ENCODE data around the gene OR9I1. TPM values are rescaled to one million over a fixed set of nuclear protein-coding genes. Genes with fewer than 3 reads are reported as not detected.
A peak's percentile ranks its signal among the peaks of the same experiment; 100 is the strongest.

The OR9I1 gene, protein sequence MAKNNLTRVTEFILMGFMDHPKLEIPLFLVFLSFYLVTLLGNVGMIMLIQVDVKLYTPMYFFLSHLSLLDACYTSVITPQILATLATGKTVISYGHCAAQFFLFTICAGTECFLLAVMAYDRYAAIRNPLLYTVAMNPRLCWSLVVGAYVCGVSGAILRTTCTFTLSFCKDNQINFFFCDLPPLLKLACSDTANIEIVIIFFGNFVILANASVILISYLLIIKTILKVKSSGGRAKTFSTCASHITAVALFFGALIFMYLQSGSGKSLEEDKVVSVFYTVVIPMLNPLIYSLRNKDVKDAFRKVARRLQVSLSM
- not detected in 2 replicates for polyA plus RNA-seq (2012; rRNA removed)
- polyA plus RNA-seq (2012; cell fraction: cytosol; rRNA removed): not detected in 2 replicates
- polyA plus RNA-seq (2012; cell fraction: nucleus; rRNA removed): not detected in 2 replicates

DNA sequence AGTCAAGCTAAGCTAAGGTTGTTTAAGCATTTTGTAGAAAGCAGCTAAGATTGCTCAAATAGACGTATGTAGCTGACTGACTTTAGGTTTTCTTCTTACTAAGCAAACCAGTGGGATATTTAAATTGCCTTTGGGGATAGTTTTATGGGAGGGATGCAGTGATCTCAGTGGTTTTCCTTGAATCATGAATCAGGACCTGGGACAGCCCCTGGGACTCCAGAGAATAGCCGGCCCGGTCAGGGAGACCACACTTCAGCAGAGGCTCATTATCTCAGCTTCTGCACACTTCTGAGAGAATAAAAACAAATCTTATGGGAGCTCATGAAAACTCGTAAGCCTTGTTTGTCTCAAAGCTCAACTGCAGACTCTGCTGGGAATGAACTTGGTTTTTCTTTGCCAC, at the start of gene OR9I1:
Gene OR9I1, minus strand, starts transcription at position 62 of the 400 bp plus-strand sequence. CDS start 6,086 bp downstream, outside the sequence.
- H3K4me3 ChIP-seq (ENCODE audit: low read depth in 2 of 2, low read length in 1 of 2): no peak within 1 kb of the TSS
- POLR2A ChIA-PET: no interaction called here
- no peak within 1 kb of the TSS for H3K27ac ChIP-seq (ENCODE audit: low read depth in 2 of 2, low read length in 1 of 2)
- H3F3A ChIP-seq (replicated peaks; ENCODE audit: insufficient read depth): no peaks in the 10 kb centered on the region
- CTCF ChIA-PET: no interaction called here
- H3K9ac ChIP-seq: no peak within 1 kb of the TSS
- no peaks in the 10 kb centered on the region for H4K20me1 ChIP-seq (ENCODE audit: insufficient read depth)
- no peaks in the 10 kb centered on the region for H3K9me3 ChIP-seq
- TF ChIP-seq JUND (IDR thresholded peaks at IDR 0.05): no peak
- TF ChIP-seq, protein P1, sequence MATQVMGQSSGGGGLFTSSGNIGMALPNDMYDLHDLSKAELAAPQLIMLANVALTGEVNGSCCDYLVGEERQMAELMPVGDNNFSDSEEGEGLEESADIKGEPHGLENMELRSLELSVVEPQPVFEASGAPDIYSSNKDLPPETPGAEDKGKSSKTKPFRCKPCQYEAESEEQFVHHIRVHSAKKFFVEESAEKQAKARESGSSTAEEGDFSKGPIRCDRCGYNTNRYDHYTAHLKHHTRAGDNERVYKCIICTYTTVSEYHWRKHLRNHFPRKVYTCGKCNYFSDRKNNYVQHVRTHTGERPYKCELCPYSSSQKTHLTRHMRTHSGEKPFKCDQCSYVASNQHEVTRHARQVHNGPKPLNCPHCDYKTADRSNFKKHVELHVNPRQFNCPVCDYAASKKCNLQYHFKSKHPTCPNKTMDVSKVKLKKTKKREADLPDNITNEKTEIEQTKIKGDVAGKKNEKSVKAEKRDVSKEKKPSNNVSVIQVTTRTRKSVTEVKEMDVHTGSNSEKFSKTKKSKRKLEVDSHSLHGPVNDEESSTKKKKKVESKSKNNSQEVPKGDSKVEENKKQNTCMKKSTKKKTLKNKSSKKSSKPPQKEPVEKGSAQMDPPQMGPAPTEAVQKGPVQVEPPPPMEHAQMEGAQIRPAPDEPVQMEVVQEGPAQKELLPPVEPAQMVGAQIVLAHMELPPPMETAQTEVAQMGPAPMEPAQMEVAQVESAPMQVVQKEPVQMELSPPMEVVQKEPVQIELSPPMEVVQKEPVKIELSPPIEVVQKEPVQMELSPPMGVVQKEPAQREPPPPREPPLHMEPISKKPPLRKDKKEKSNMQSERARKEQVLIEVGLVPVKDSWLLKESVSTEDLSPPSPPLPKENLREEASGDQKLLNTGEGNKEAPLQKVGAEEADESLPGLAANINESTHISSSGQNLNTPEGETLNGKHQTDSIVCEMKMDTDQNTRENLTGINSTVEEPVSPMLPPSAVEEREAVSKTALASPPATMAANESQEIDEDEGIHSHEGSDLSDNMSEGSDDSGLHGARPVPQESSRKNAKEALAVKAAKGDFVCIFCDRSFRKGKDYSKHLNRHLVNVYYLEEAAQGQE (IDR thresholded peaks at IDR 0.05; ENCODE audit: low read depth, low read length): peak; percentile 82
- no peaks in the 10 kb centered on the region for H3K9me2 ChIP-seq
- H3K79me2 ChIP-seq (ENCODE audit: insufficient read depth): no peaks in the 10 kb centered on the region
- DNase-seq: no peak
- no peaks in the 10 kb centered on the region for H3K27me3 ChIP-seq (ENCODE audit: insufficient read depth)
- no peak within 1 kb of the TSS for H3K4me2 ChIP-seq
- no peaks in the 10 kb centered on the region for H3K36me3 ChIP-seq (replicated peaks in 1 of 2; ENCODE audit: control insufficient read depth in 1 of 2, insufficient read depth in 2 of 2, low read length in 1 of 2)
- H3K4me1 ChIP-seq (ENCODE audit: control insufficient read depth in 1 of 2, insufficient read depth in 2 of 2, low read depth in 1 of 2, low read length in 1 of 2): no peaks in the 10 kb centered on the region
- 0% methylated on average over 4 of the region's 4 CpGs for WGBS (ENCODE audit: low lambda C conversion rate)
- no peak within 1 kb of the TSS for H2AFZ ChIP-seq (ENCODE audit: low read depth)

DNA sequence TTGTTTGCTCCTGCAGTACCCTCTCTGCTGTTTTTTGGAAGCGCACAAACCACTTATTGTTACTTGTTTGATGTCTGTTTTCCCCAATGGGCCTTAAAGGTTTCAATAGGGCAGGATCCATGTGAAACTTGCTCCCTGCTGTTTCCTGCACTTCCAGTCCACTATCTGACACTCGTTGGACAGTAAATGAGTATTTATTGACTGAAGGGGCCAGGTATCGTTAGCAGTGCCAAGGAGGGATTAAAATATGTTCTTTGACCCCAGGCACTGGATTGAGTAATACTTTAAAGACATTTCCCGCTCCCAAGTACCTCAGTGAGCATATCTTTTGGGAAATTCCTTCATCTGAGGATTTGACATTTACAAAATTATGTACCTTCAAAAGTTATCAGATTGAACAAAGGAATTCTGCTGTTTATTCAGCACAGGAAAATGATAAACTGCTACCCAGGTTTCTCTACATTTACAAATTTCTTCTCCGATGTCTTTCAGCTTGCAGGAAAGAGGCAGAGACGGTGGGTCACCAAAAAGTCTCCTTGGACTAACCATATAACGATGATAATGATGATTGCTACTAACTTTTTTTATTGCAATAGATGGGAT, 40.3 kb upstream of the OR9I1 start:
- Histone ChIP-seq H3K27me3 (ENCODE audit: insufficient read depth) (peaks cover 9% of the 10 kb centered on the region), H3K4me1 (ENCODE audit: control insufficient read depth in 1 of 2, insufficient read depth in 2 of 2, low read depth in 1 of 2, low read length in 1 of 2) (no peaks in the 10 kb centered on the region), H3K9me2 (no peaks in the 10 kb centered on the region), H3K79me2 (ENCODE audit: insufficient read depth) (no peaks in the 10 kb centered on the region), H2AFZ (ENCODE audit: low read depth) (no peak overlapping the region), H3K4me2 (no peak overlapping the region), H3K36me3 (replicated peaks in 1 of 2; ENCODE audit: control insufficient read depth in 1 of 2, insufficient read depth in 2 of 2, low read length in 1 of 2) (no peaks in the 10 kb centered on the region), H3K27ac (ENCODE audit: low read depth in 2 of 2, low read length in 1 of 2) (no peak overlapping the region), H3K9me3 (no peaks in the 10 kb centered on the region), H3K4me3 (ENCODE audit: low read depth in 2 of 2, low read length in 1 of 2) (no peak overlapping the region), H3K9ac (no peak overlapping the region), H3F3A (replicated peaks; ENCODE audit: insufficient read depth) (no peaks in the 10 kb centered on the region), H4K20me1 (ENCODE audit: insufficient read depth) (no peaks in the 10 kb centered on the region)
- POLR2A ChIA-PET: no interaction called here
- CTCF ChIA-PET: interaction anchor here (0.7 kb wide), 1 partner anchor 20 kb away, joined by 3 read pairs; no protein-coding TSS in a partner anchor
- no peak for DNase-seq
- TF ChIP-seq MEF2A (IDR thresholded peaks at IDR 0.05; ENCODE audit: borderline replicate concordance, low read depth) (no peak), GATA2 (CRISPR knock-in tag; IDR thresholded peaks at IDR 0.05) (no peak), ELF1 (IDR thresholded peaks at IDR 0.05) (no peak)
- WGBS (ENCODE audit: low lambda C conversion rate): under 1% methylated on average over 7 of the region's 7 CpGs

DNA sequence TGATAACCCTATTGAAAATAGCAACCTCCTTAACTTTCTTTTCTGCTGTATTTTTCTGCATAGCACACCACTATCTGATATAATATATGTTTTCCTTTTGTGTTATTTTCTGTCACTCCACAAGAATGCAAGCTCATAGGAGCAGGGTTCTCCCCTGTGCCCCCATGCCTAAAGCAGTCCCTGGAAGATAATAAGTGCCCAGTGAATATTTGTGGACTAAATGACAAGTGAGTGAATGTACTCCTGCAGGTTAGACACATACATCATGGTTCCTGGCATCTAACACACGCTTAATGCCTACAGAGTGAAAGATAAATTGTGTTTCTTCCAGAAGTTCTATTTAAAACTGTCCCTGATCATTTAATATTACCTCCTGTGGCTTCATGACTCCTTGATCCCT, 39.7 kb upstream of the OR9I1 start:
- H3K4me3 ChIP-seq (ENCODE audit: low read depth in 2 of 2, low read length in 1 of 2): no peak overlapping the region
- H4K20me1 ChIP-seq (ENCODE audit: insufficient read depth): no peaks in the 10 kb centered on the region
- no peak overlapping the region for H2AFZ ChIP-seq (ENCODE audit: low read depth)
- TF ChIP-seq, protein P2, sequence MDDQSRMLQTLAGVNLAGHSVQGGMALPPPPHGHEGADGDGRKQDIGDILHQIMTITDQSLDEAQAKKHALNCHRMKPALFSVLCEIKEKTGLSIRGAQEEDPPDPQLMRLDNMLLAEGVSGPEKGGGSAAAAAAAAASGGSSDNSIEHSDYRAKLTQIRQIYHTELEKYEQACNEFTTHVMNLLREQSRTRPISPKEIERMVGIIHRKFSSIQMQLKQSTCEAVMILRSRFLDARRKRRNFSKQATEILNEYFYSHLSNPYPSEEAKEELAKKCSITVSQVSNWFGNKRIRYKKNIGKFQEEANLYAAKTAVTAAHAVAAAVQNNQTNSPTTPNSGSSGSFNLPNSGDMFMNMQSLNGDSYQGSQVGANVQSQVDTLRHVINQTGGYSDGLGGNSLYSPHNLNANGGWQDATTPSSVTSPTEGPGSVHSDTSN (IDR thresholded peaks at IDR 0.05): no peak
- TF ChIP-seq, protein P3, sequence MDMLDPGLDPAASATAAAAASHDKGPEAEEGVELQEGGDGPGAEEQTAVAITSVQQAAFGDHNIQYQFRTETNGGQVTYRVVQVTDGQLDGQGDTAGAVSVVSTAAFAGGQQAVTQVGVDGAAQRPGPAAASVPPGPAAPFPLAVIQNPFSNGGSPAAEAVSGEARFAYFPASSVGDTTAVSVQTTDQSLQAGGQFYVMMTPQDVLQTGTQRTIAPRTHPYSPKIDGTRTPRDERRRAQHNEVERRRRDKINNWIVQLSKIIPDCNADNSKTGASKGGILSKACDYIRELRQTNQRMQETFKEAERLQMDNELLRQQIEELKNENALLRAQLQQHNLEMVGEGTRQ (IDR thresholded peaks at IDR 0.05; ENCODE audit: borderline replicate concordance, low read depth, low read length): no peak
- TF ChIP-seq MXI1 (IDR thresholded peaks at IDR 0.05; ENCODE audit: low read depth, low read length) (no peak), CHD2 (IDR thresholded peaks at IDR 0.05; ENCODE audit: low read length, partially characterized antibody) (no peak), RAD21 (IDR thresholded peaks at IDR 0.05; ENCODE audit: low read length) (no peak)
- TF ChIP-seq, protein P4, sequence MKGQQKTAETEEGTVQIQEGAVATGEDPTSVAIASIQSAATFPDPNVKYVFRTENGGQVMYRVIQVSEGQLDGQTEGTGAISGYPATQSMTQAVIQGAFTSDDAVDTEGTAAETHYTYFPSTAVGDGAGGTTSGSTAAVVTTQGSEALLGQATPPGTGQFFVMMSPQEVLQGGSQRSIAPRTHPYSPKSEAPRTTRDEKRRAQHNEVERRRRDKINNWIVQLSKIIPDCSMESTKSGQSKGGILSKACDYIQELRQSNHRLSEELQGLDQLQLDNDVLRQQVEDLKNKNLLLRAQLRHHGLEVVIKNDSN (IDR thresholded peaks at IDR 0.05; ENCODE audit: borderline replicate concordance, low read depth): no peak
- TF ChIP-seq, protein P5, sequence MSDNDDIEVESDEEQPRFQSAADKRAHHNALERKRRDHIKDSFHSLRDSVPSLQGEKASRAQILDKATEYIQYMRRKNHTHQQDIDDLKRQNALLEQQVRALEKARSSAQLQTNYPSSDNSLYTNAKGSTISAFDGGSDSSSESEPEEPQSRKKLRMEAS (IDR thresholded peaks at IDR 0.05; ENCODE audit: low read depth): no peak
- H3K36me3 ChIP-seq (replicated peaks in 1 of 2; ENCODE audit: control insufficient read depth in 1 of 2, insufficient read depth in 2 of 2, low read length in 1 of 2): no peaks in the 10 kb centered on the region
- 0% methylated on average over 1 of the region's 1 CpG for WGBS (ENCODE audit: low lambda C conversion rate)
- no peak for DNase-seq
- no peak overlapping the region for H3K27ac ChIP-seq (ENCODE audit: low read depth in 2 of 2, low read length in 1 of 2)
- no peak overlapping the region for H3K9ac ChIP-seq
- CTCF ChIA-PET: interaction anchor here (0.7 kb wide), 1 partner anchor 21 kb away, joined by 3 read pairs; no protein-coding TSS in a partner anchor
- H3K27me3 ChIP-seq (ENCODE audit: insufficient read depth): peaks cover 9% of the 10 kb centered on the region
- no peaks in the 10 kb centered on the region for H3K79me2 ChIP-seq (ENCODE audit: insufficient read depth)
- POLR2A ChIA-PET: no interaction called here
- no peak overlapping the region for H3K4me2 ChIP-seq
- no peaks in the 10 kb centered on the region for H3K9me2 ChIP-seq
- H3K9me3 ChIP-seq: no peaks in the 10 kb centered on the region
- no peaks in the 10 kb centered on the region for H3F3A ChIP-seq (replicated peaks; ENCODE audit: insufficient read depth)
- no peaks in the 10 kb centered on the region for H3K4me1 ChIP-seq (ENCODE audit: control insufficient read depth in 1 of 2, insufficient read depth in 2 of 2, low read depth in 1 of 2, low read length in 1 of 2)
